Stimulated activated naive CD8-positive, alpha-beta T cell treated with anti-CD3 and anti-CD28 coated beads, Interleukin-15, Interleukin-2, amounts not matched to agents 100 ng/mL and 50 ng/mL, for 24 hours (primary cell): ENCODE measurements around the gene NR3C1.
"Not testable (repeated sequence)": the region's sequence is repeated elsewhere in the genome, so short reads cannot be mapped to it uniquely, and the experiment has no call there.

ENCODE experiments used
- H3K27ac Mint-ChIP-seq: one replicate; pipeline ENCODE4 v1.8.0; 2021; ENCODE audit warnings: mild to moderate bottlenecking, mixed read lengths
- H3K27me3 Mint-ChIP-seq: one replicate; pipeline ENCODE4 v1.8.0; 2021; ENCODE audit warnings: mixed read lengths
- H3K36me3 Mint-ChIP-seq: one replicate; pipeline ENCODE4 v1.8.0; 2021; ENCODE audit warnings: low read depth, mixed read lengths
- H3K4me1 Mint-ChIP-seq: one replicate; pipeline ENCODE4 v1.8.0; 2021; ENCODE audit warnings: low read depth, mixed read lengths
- H3K4me3 Mint-ChIP-seq: one replicate; pipeline ENCODE4 v1.8.0; 2021; ENCODE audit warnings: mild to moderate bottlenecking, mixed read lengths
- H3K9me3 Mint-ChIP-seq: one replicate; pipeline ENCODE4 v1.8.0; 2021; ENCODE audit warnings: mixed read lengths

Gene NR3C1

GRCh38 chr5:143347698-143348344, 55.7 kb downstream of the NR3C1 start:
- H3K36me3 Mint-ChIP-seq, result peaks cover 17% of the 10 kb centered on the region
- no peak overlapping the region for H3K4me3 Mint-ChIP-seq
- no peaks in the 10 kb centered on the region for H3K9me3 Mint-ChIP-seq
- peak overlapping the region; percentile 38 for H3K27ac Mint-ChIP-seq
- no peaks in the 10 kb centered on the region for H3K27me3 Mint-ChIP-seq
- H3K4me1 Mint-ChIP-seq, result peaks cover 32% of the 10 kb centered on the region

GRCh38 chr5:143347046-143347445, 56.4 kb downstream of the NR3C1 start:
- H3K4me1 Mint-ChIP-seq, result peaks cover 32% of the 10 kb centered on the region
- peaks cover 15% of the 10 kb centered on the region for H3K36me3 Mint-ChIP-seq
- H3K4me3 Mint-ChIP-seq, result no peak overlapping the region
- H3K27ac Mint-ChIP-seq, result no peak overlapping the region
- no peaks in the 10 kb centered on the region for H3K27me3 Mint-ChIP-seq
- peaks cover 3% of the 10 kb centered on the region for H3K9me3 Mint-ChIP-seq

GRCh38 chr5:143345671-143346440, 57.6 kb downstream of the NR3C1 start:
- peaks cover 20% of the 10 kb centered on the region for H3K36me3 Mint-ChIP-seq
- peaks cover 8% of the 10 kb centered on the region for H3K9me3 Mint-ChIP-seq
- no peak overlapping the region for H3K4me3 Mint-ChIP-seq
- no peaks in the 10 kb centered on the region for H3K27me3 Mint-ChIP-seq
- no peak overlapping the region for H3K27ac Mint-ChIP-seq
- H3K4me1 Mint-ChIP-seq, result peaks cover 39% of the 10 kb centered on the region

GRCh38 chr5:143343042-143343441, 60.4 kb downstream of the NR3C1 start:
- Mint-ChIP-seq H3K4me1 (peaks cover 56% of the 10 kb centered on the region), H3K4me3 (no peak overlapping the region), H3K36me3 (peaks cover 30% of the 10 kb centered on the region), H3K27me3 (no peaks in the 10 kb centered on the region), H3K27ac (peak overlapping the region; percentile 92), H3K9me3 (peaks cover 10% of the 10 kb centered on the region)

- Mint-ChIP-seq H3K9me3 (peaks cover 10% of the 10 kb centered on the region), H3K36me3 (peaks cover 26% of the 10 kb centered on the region), H3K27me3 (no peaks in the 10 kb centered on the region), H3K4me3 (no peak overlapping the region), H3K4me1 (peaks cover 56% of the 10 kb centered on the region), H3K27ac (peak overlapping the region; percentile 92)
These were observed 60.9 kb downstream of the NR3C1 start for GRCh38 chr5:143342607-143343006.

GRCh38 chr5:143341807-143342570, 61.5 kb downstream of the NR3C1 start:
- H3K4me1 Mint-ChIP-seq, result peaks cover 56% of the 10 kb centered on the region
- peaks cover 25% of the 10 kb centered on the region for H3K36me3 Mint-ChIP-seq
- H3K4me3 Mint-ChIP-seq, result peak overlapping the region; percentile 44
- H3K27me3 Mint-ChIP-seq, result no peaks in the 10 kb centered on the region
- peaks cover 10% of the 10 kb centered on the region for H3K9me3 Mint-ChIP-seq
- peak overlapping the region; percentile 92 for H3K27ac Mint-ChIP-seq

GRCh38 chr5:143340891-143341685, 62.4 kb downstream of the NR3C1 start:
- H3K9me3 Mint-ChIP-seq, result peaks cover 10% of the 10 kb centered on the region
- peak overlapping the region; percentile 84 for H3K27ac Mint-ChIP-seq
- no peaks in the 10 kb centered on the region for H3K27me3 Mint-ChIP-seq
- no peak overlapping the region for H3K4me3 Mint-ChIP-seq
- peaks cover 25% of the 10 kb centered on the region for H3K36me3 Mint-ChIP-seq
- peaks cover 53% of the 10 kb centered on the region for H3K4me1 Mint-ChIP-seq

GRCh38 chr5:143338658-143339366, 64.7 kb downstream of the NR3C1 start:
- Mint-ChIP-seq H3K27me3 (no peaks in the 10 kb centered on the region), H3K4me3 (no peak overlapping the region), H3K36me3 (peaks cover 32% of the 10 kb centered on the region), H3K27ac (no peak overlapping the region), H3K4me1 (peaks cover 54% of the 10 kb centered on the region), H3K9me3 (peaks cover 10% of the 10 kb centered on the region)

GRCh38 chr5:143337946-143338345, 65.5 kb downstream of the NR3C1 start:
- H3K36me3 Mint-ChIP-seq, result peaks cover 36% of the 10 kb centered on the region
- no peak overlapping the region for H3K27ac Mint-ChIP-seq
- peaks cover 10% of the 10 kb centered on the region for H3K9me3 Mint-ChIP-seq
- no peaks in the 10 kb centered on the region for H3K27me3 Mint-ChIP-seq
- H3K4me1 Mint-ChIP-seq, result peaks cover 47% of the 10 kb centered on the region
- H3K4me3 Mint-ChIP-seq, result no peak overlapping the region

- H3K27me3 Mint-ChIP-seq, result no peaks in the 10 kb centered on the region
- peaks cover 38% of the 10 kb centered on the region for H3K36me3 Mint-ChIP-seq
- no peak overlapping the region for H3K4me3 Mint-ChIP-seq
- H3K4me1 Mint-ChIP-seq, result peaks cover 39% of the 10 kb centered on the region
- H3K9me3 Mint-ChIP-seq, result peaks cover 7% of the 10 kb centered on the region
- no peak overlapping the region for H3K27ac Mint-ChIP-seq
These were observed 67.0 kb downstream of the NR3C1 start for GRCh38 chr5:143336485-143336884.

GRCh38 chr5:143334903-143335302, 68.6 kb downstream of the NR3C1 start:
- Mint-ChIP-seq H3K36me3 (peaks cover 35% of the 10 kb centered on the region), H3K9me3 (no peaks in the 10 kb centered on the region)

GRCh38 chr5:143334380-143334779, 69.1 kb downstream of the NR3C1 start:
- Mint-ChIP-seq H3K36me3 (peaks cover 30% of the 10 kb centered on the region), H3K4me1 (peaks cover 29% of the 10 kb centered on the region)
- not testable (repeated sequence) for H3K9me3 Mint-ChIP-seq, H3K27me3 Mint-ChIP-seq, H3K4me3 Mint-ChIP-seq, H3K27ac Mint-ChIP-seq

More at GRCh38 chr5:143334903-143335302, 68.6 kb downstream of the NR3C1 start:
- no peak overlapping the region for H3K27ac Mint-ChIP-seq
- peaks cover 35% of the 10 kb centered on the region for H3K4me1 Mint-ChIP-seq
- no peak overlapping the region for H3K4me3 Mint-ChIP-seq
- no peaks in the 10 kb centered on the region for H3K27me3 Mint-ChIP-seq

GRCh38 chr5:143331956-143332355, 71.5 kb downstream of the NR3C1 start:
- Mint-ChIP-seq H3K4me1 (peaks cover 40% of the 10 kb centered on the region), H3K36me3 (peaks cover 48% of the 10 kb centered on the region), H3K27ac (no peak overlapping the region), H3K27me3 (no peaks in the 10 kb centered on the region), H3K4me3 (no peak overlapping the region), H3K9me3 (peaks cover 21% of the 10 kb centered on the region)

GRCh38 chr5:143329843-143330242, 73.6 kb downstream of the NR3C1 start:
- Mint-ChIP-seq H3K36me3 (peaks cover 55% of the 10 kb centered on the region), H3K4me1 (peaks cover 43% of the 10 kb centered on the region), H3K27ac (no peak overlapping the region), H3K9me3 (peaks cover 26% of the 10 kb centered on the region), H3K4me3 (no peak overlapping the region), H3K27me3 (no peaks in the 10 kb centered on the region)
